HG02642 (cell line): ENCODE results near the gene AARS1.
"Not testable (repeated sequence)": the region's sequence is repeated elsewhere in the genome, so short reads cannot be mapped to it uniquely, and the experiment has no call there.

Experiments used
- ATAC-seq: cut with Tn5 transposase; IDR thresholded peaks from one replicate; pipeline ENCODE4 v1.9.1; 2021; ENCODE audit warnings: mild to moderate bottlenecking; ENCODE audit not compliant: unreplicated experiment, poor library complexity

The AARS1 gene

DNA sequence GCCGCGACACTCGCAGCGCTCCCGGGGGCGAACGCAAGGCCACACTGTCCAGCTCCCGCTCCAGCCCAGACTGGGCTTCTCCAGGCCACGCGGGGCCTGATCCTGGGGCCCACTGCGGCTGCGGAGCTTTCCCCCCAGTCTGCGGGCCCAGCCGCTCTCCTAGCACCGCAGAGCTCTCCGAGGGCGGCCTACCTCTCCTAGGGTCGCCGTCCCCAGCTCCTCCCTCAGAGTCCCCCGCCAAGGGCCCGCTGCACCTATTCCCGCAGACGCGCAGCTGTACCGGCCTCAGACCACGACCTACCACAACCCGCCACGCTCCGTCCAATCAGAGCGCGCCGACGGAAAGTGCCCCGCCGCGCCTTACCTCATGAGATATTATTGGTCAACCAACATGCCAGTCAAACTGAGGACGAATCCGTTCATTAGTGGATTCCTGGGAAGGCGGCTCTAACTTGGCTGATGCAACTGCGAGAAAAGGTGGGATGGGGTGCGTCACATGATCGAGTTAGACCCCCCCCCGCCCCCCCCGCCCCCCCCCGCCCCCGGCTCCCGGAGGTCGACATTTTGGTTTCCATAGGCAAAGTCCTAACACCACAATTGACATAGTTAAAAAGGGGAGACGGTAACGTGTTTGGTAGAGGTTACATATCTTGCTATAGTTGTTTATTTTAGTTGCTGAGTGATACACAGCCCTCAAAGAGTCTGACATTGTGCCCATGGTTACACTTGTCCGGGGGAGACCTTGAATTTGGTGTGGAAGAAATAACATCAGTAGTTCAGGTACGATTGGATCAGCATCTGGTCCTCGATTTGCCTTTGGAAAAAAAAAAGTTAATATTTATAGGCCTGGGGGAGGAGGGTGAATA, at the start of gene AARS1:
Gene AARS1, minus strand, starts transcription at position 278 of the 866 bp plus-strand sequence. CDS start 6,743 bp downstream, outside the sequence.
- ATAC-seq, result peak; percentile 98

DNA sequence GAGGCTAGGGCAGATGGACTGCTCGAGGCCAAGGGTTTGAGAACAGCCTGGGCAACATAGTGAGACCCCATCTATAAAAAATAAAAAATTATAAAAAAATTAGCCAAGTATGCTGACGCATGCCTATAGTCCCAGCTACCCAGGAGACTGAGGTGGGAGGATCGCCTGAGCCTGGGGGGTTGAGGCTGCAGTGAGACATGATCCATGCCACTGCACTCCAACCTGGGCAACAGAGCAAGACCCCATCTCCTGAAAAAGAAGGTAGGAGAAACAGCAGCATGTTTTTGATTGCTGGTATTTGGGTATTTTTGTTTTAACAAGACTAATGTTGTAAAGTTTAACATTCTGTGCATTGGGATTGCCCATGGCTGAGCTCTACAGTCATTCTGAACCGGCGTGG, 48.5 kb upstream of the AARS1 start:
- no peak for ATAC-seq

DNA sequence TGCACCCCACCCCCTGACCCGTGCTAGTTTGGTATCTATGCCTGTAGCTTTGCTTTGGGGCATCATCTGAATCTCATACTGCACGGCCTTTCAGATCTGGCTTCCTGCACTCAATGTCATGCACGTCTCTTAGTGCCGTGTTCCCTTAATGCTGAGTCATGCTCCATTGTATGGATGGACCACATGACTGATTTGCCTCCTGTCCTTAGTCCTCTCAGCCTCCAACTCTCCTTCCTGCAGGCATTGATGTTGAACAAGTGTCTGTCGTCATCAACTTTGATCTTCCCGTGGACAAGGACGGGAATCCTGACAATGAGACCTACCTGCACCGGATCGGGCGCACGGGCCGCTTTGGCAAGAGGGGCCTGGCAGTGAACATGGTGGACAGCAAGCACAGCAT, 43.4 kb upstream of the AARS1 start:
- ATAC-seq, result not testable (repeated sequence)

DNA sequence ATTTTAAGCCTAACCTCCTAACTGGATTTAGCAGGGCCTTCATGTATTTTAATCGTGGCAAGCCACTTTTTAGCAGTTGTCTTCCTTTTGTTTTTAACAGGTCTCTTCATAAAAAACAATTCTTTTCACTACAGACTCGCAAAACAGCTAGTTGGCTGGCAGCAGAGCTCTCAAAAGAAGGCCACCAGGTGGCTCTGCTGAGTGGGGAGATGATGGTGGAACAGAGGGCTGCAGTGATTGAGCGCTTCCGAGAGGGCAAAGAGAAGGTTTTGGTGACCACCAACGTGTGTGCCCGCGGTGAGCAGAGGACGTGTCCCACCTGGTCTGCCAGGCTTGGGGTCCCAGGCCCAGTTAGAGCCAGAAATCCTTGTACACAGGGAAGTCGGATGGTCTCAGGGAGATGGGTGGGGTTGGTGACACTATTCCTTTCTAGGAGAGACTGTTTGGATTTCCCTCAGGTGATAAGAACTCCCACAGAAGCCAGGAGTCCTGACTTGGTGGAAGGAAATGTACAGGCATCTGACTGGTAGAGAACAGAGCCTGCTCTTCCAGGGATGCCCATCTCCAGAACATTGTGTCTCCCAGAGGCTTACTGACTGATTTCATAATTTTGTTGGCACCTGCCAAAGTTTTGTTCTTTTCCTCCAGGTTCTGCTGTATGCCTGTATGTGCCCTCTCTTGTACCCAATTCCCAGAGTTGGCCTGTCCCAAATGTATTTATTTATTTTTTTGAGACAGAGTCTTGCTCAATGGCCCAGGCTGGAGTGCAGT, 42.5 kb upstream of the AARS1 start:
- no peak for ATAC-seq

DNA sequence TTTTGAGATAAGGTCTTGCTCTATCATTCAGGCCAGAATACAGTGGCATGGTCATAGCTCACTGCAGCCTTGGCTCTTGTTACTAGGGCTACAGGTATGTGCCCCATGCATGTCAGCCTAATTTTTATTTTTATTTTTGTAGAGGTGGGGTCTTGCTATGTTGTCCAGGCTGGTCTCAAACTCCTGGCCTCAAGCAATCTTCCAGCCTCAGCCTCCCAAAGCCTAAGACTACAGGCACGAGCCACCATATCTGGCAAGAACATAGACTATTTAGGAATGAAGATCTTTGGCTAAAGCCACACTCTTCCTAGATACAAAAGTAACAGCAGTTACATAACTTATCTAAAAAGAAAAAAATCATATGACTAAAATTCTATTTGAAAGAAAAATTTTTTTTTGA, 41.8 kb upstream of the AARS1 start:
- ATAC-seq, result no peak

DNA sequence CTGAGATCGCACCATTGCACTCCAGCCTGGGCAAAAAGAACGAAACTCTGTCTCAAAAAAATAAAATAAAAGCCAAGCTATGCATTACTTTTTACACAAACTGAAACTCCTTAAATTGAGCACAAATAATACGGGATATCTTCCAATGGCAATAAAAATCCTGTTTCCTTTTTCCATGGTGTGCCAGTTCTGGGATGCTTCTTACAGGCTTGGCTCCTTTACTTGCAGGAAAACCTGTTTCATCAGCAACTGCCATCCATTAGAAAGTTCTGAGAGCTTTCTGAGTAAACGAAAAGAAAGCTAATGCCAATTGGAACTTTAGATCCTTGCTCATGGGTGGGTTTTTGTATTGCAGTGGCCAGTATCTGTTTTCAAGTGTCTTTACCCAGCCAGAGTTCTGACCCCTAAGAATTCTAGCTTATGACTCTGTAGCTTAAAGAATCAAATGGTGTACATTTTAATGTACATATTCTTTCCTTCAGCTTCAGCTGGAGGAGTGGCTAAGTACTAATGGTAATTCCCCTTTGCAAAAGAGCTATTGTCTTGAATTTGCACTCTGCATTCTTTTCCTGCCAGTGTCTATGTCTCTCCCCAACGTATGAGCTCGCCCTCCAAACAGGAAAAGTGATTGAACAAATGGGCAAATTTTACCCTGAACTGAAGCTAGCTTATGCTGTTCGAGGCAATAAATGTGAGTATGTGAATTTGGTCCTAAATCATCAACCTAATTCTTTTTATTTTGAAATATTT, 35.9 kb upstream of the AARS1 start:
- no peak for ATAC-seq

DNA sequence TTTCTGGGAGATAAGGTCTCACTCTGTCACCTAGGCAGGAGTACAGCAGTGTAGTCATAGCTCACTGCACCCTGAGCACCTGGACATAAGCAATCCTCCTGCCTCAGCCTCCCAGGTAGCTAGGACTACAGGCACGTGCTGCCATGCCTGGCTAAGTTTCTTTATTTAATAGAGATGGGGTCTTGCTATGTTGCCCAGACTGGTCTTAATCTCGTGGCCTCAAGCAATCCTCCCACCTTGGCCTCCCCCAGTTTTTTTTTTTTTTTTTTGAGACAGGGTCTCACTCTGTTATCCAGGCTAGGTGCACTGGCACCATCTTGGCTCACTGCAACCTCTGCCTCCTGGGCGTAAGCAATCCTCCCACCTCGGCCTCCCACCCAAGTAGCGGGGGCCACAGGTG, 30.8 kb upstream of the AARS1 start:
- no peak for ATAC-seq

DNA sequence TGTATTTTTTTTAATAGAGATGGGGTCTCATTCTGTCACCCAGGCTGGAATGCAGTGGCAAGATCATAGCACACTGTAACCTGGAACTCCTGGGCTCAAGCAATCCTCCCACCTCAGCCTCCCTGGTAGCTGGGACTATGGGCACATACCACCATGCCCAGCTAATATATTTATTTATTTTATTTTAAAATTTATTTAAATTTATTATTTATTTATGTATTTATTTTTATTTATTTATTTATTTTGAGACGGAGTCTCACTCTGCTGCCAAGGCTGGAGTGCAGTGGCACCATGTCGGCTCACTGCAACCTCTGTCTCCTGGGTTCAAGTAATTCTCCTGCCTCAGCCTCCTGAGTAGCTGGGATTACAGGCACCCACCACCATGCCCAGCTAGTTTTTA, 18.4 kb upstream of the AARS1 start:
- not testable (repeated sequence) for ATAC-seq

DNA sequence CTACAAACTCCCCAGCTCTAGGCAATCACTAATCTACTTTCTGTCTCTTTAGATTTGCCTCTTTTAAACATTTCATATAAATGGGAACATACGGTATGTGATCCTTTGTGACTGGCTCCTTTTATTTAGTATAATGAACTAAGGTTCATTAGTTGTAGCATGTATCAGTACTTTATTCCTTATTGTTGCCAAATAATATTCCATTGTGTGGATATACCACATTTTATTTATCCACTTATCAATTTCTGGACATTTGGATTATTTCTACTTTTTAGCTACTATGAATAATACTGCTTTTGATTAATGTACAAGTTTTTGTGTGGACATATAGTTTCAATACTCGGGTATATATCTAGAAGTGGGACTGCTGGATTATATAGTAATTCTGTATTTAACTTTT, 17.6 kb upstream of the AARS1 start:
- ATAC-seq, result no peak

DNA sequence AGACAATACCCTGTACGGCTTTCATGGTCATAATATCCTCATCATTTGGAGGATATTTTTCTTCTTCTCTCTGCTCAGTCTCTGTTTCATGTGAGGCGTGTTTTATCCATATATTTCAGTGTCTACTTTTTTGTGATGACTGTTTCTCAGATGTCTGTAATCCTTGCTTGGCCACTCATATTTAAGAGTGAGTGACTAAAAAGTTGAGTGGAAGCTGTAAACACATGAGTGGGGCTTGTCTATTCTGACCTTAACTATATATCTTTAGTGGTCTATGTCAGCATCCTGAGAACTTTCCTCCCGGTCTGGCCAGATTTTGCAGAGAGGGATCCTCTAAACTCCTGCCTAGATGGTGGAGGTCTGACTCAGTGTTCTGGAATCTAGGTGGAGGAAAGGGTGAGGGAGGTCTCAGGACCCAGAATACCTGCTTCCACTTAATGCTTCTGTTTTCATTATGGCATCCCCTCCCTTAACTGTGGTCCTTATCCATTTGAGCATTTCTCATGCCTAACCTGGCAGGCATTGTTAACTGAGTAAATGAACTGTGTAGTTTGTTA, 15.7 kb upstream of the AARS1 start:
- no peak for ATAC-seq

DNA sequence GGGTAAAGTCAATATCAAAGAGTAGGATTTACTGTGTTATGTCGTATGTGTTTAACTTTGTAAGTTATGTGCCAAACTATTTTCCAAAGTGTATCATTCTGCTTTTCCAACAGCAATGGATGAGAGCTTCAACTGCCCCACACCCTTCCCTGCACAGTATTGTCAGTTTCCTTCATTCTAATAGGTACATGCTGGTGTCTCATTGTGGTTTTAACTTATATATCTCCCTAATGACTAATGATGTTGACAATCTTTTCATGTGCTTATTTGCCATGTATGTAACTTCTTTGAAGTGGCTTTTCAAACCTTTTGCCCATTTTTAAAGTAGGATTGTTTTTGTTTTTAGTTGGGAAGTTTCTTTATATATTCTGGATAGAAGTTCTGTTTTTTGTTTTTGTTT, 13.4 kb upstream of the AARS1 start:
- no peak for ATAC-seq

DNA sequence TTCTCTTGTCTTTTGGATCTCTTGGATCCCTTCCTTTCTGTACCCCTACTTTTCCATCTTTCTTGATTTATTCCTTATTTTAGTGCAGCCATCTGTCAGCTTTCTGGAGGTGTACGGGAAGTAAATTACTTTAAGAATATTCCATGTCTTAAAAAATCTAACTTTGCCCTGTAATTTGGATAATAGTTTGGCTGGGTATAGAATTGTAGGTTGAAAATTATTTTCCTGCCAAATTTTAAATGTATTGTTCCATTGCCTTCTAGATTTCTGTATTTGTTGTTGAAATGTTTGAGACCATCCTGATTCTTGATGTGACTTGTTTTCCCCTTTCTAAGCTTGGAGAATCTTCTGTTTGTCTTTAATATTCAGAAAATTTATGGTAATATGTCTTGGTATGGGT, 11.8 kb upstream of the AARS1 start:
- no peak for ATAC-seq

DNA sequence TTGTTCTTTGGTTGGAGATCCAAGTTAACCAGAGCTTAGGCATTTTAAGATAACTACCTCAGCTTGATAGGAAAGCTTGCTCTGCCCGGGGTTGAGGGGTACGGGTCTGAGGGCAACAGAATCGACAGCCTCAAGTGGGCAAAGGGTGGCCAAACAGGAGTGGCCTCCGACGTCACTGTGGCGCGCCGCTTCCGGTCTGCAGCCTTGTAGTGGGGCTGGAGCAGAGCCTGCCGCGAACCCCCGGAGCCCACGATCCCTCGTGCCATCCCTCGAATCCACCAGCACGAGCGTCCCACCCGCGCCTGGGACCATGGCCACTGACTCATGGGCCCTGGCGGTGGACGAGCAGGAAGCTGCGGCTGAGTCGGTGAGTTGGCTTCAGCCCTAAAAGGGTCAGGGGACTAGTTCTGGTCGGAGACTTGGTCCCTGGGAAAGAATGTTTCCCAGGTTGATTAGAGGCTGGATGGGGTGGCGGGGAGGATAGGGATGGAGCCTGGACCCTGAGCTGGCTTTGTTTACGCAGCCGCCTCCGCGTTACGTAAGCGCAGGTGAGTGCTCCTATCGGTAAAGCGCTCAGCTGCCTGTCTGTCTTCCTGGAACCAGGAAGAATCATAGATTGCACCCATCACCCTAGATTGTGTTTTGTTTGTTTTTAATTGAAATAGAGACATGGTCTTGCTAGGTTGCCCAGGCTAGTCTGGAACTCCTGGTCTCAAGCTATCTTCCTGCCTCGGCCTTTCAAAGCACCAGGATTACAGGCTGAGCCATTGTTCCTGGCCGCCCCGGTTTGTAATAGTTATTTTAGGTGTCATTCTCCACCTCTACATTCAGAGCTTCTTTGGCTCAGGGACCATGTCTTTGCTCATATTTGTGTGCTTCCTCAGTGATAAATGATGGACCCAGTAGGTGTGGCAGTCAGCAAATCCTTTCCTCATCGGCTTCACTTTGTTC, 10.0 kb upstream of the AARS1 start, which contains the start of gene DDX19B:
Gene DDX19B, plus strand, starts transcription at position 199 of the 951 bp plus-strand sequence. Its CDS starts 112 bp downstream, at position 311.
- peak; percentile 88 for ATAC-seq

DNA sequence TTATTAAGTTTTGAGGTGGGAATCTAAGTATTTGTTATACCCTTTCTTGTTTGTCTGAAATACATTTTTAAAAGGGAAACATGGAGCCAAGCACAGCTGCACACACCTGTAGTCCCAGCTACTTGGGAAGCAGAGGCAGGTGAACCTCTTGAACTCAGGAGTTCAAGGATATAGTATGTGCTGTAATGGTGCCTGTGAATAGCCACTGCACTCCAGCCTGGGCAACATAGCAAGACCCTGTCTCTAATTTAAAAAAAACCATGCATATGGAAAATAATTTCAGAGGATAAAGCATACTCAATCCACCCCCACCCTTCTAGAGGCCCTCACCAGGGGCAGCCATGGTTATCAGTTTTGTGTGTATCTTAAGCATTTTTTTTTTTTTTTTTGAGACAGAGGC, 6.3 kb upstream of the AARS1 start:
- ATAC-seq, result no peak

DNA sequence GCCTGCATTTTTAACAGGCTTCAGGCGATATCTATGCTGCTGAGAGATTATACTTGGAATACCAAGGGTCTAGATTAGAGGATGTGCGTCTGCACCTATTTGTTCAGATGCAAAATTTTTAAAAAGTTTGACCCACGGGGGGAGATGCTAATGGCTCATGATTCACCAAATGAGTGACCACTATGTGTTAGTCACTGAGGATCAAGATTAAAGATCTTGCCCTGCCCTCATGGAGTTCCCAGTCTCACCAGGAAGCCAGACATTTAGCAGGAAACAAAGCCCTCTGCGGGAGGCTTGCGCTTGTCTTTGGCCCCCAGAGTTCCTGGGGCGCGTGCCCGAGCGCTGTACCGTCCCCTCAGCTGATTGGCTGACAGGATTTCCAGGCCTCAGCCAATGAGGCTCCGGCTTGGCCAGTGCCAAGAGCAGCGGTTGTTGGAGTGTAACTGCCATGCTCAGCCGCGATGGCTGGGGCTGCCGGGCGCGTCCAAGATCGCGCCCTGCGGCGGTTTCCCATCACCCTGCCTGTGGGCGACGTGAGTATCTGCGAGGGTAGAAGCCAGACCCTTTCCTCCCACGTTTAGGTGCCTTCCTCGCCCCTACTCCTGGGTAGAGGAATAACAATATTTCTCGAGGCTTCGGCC, 5.2 kb upstream of the AARS1 start:
- ATAC-seq, result no peak

DNA sequence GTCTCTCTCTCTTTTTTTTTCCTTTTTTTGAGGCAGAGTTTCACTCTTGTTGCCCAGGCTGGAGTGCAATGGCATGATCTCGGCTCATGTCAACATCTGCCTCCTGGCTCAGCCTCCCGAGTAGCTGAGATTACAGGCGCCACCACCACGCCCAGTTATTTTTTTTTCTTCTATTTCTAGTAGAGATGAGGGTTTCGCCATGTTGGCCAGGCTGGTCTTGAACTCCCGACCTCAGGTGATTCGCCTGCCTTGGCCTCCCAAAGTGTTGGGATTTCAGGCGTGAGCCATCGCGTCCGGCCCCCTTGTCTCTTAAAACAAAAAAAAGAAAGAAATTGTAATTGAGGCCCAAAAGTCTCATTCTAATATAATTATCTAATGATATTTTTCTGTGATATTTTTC, 2.8 kb upstream of the AARS1 start:
- not testable (repeated sequence) for ATAC-seq

DNA sequence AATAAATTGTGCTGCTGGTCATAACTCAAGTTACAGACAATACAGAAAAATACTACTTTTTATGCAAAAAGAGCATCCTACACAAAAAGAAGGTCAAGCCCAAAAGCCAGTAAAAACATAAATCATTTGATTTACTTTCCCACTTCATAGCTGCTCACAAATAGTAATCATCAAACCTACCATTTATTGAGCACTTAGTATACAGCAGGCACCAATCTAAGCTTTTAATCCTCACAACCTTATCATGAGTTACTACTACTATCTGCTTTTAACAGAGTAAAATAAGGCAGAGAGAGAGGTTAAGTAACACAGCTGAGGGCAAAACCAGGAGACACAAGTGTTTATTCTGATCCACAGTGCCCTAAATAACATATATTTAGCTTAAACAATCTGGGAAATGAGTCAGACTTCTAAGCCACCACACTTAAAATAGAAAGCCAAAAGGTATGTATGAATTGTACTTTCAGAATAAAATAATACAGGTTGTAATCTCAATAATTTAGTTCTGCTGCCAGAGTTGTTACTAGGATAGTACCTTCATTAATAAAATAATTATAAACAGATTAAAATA, 1.7 kb upstream of the AARS1 start:
- no peak for ATAC-seq

DNA sequence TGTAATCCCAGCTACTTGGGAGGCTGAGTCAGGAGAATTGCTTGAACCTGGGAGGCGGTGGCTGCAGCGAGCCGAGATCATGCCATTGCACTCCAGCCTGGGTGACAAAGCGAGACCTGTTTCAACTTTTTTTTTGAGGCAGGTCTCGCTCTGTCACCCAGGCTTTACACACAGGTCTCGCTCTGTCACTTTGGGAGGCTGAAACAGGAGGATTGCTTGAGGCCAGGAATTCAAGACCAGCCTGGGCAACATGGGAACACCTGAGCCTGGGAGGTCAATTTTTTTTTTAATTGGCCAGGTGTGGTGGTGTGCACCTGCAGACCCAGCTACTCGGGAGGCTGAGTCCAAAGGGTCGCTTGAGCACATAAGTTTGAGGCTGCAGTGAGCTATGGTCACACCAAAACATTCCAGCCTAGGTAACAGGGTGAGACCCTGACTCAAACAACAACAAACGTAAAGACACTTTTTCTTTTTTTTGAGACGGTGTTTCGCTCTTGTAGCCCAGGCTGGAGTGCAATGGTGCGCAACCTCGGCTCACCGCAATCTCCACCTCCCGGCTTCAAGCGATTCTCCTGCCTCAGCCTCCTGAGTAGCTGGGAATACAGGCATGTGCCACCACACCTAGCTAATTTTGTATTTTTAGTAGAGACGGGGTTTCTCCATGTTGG, 1.9 kb downstream of the AARS1 start:
- not testable (repeated sequence) for ATAC-seq
